CD4-positive, alpha-beta memory T cell (primary cell): ENCODE results near the gene MMP19. TPM values are rescaled to one million over a fixed set of nuclear protein-coding genes. Genes with fewer than 3 reads are reported as not detected.
"Not testable (repeated sequence)": the region's sequence is repeated elsewhere in the genome, so short reads cannot be mapped to it uniquely, and the experiment has no call there.

Source experiments
- CTCF ChIA-PET: fragments of 350-600 bp; sonication (Branson Sonifier 250); formaldehyde crosslinking; loops from one replicate; lab custom pipeline; 2021; ENCODE audit warnings: inconsistent platforms; ENCODE audit not compliant: partially characterized antibody; lab: Charles Lee
- POLR2A ChIA-PET: fragments of 350-600 bp; sonication (Branson Sonifier 250); formaldehyde crosslinking; loops from one replicate; lab custom pipeline; 2021; ENCODE audit not compliant: partially characterized antibody; lab: Charles Lee
- DNase-seq, 5 donors: peaks; one replicate each; pipeline versions ENCODE4 v3.0.0 to v3.0.0-alpha.2; 2020 to 2022; ENCODE audit warnings: mixed read lengths in 1 of 5
- H3K27ac ChIP-seq: one replicate; pipeline ENCODE4 v1.7.0; 2013; ENCODE audit warnings: low read depth, low read length
- H3K27me3 ChIP-seq: 2 replicates; pipeline ENCODE4 v1.7.0; 2013; ENCODE audit warnings: mild to moderate bottlenecking, low read length, moderate library complexity; ENCODE audit not compliant: insufficient read depth
- H3K36me3 ChIP-seq: 2 replicates; pipeline ENCODE4 v1.7.0; 2013; ENCODE audit warnings: mild to moderate bottlenecking, low read length, moderate library complexity; ENCODE audit not compliant: insufficient read depth
- H3K4me1 ChIP-seq: 2 replicates; pipeline ENCODE4 v1.7.0; 2013; ENCODE audit warnings: mild to moderate bottlenecking, low read length, moderate library complexity; ENCODE audit not compliant: insufficient read depth
- H3K4me3 ChIP-seq, 2 donors: one replicate each; pipeline ENCODE4 v1.7.0; 2013; ENCODE audit warnings: low read length in 2 of 2, mild to moderate bottlenecking in 1 of 2
- H3K9me3 ChIP-seq, 2 donors: one replicate each; pipeline ENCODE4 v1.7.0; 2013; ENCODE audit warnings: low read length in 2 of 2, control low read depth in 1 of 2; ENCODE audit not compliant: control insufficient read depth in 1 of 2
- H3K27ac Mint-ChIP-seq, 7 donors: one replicate each; pipeline ENCODE4 v1.8.0; 2020 to 2021; ENCODE audit warnings: mixed read lengths in 7 of 7, mild to moderate bottlenecking in 6 of 7, inconsistent platforms in 3 of 7, moderate library complexity in 3 of 7
- H3K27me3 Mint-ChIP-seq, 2 donors: one replicate each; pipeline ENCODE4 v1.8.0; 2020 to 2021; ENCODE audit warnings: mixed read lengths in 2 of 2
- H3K36me3 Mint-ChIP-seq, 2 donors: one replicate each; pipeline ENCODE4 v1.8.0; 2020 to 2021; ENCODE audit warnings: mixed read lengths in 2 of 2, inconsistent platforms in 1 of 2, mild to moderate bottlenecking in 1 of 2
- H3K4me1 Mint-ChIP-seq, 4 donors: one replicate each; pipeline ENCODE4 v1.8.0; 2020 to 2021; ENCODE audit warnings: mixed read lengths in 4 of 4, mild to moderate bottlenecking in 1 of 4
- H3K4me3 Mint-ChIP-seq, 8 donors: one replicate each; pipeline ENCODE4 v1.8.0; 2020 to 2021; ENCODE audit warnings: mixed read lengths in 8 of 8, mild to moderate bottlenecking in 7 of 8, moderate library complexity in 6 of 8, inconsistent platforms in 3 of 8
- H3K9me3 Mint-ChIP-seq, 8 donors: one replicate each; pipeline ENCODE4 v1.8.0; 2020 to 2021; ENCODE audit warnings: mixed read lengths in 8 of 8, mild to moderate bottlenecking in 5 of 8, inconsistent platforms in 3 of 8, moderate library complexity in 1 of 8
- intact Hi-C: fragments of 100-400 bp; cut with micrococcal nuclease; formaldehyde crosslinking; loops from one replicate; pipeline ENCODE4 v1.15.1; 2023
- polyA plus RNA-seq, 2 donors: library from polyadenylated mRNA; unstranded; fragments of 300-500 nt; fragmentation: Illumina TruSeq; gene quantifications; one replicate each; pipeline ENCODE4 v1.2.3, GENCODE V29; 2021
- total RNA-seq, 2 experiments: library from RNA; stranded (reverse); gene quantifications; one replicate each; pipeline ENCODE4 v1.2.3, GENCODE V29; 2021

Gene MMP19
- total and polyA plus RNA-seq, 4 experiments from 2014 or later = 0.67 to 1.3 TPM; not detected in 2

DNA sequence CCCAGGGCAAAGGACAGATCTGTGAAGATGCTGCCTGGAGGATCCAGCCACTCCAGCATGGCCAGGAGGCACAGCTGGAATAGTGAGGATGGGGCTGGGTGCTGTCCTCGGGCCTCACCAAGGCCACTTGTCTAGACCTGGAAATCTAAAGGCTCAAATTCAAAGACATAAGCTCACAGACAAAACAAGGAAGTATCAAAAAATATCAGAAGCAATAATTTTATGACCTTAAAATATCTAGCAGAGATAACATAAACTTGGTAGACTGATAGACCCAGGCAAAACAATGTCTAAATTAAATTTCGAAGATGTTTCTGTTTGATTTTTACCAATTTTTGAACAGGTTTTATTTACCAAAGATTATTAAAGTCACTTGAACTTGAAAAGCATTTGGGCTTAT is 22.6 kb upstream of the MMP19 start:
- ChIA-PET POLR2A (no interaction called here), CTCF (interaction anchor here (1.1 kb wide), 1 partner anchor 73 kb away, joined by 3 read pairs; no protein-coding TSS in a partner anchor)
- no peaks in the 10 kb centered on the region for H3K36me3 ChIP-seq
- no peaks in the 10 kb centered on the region for H3K27me3 ChIP-seq
- no peak overlapping the region for H3K27ac Mint-ChIP-seq
- H3K36me3 Mint-ChIP-seq = no peaks in the 10 kb centered on the region
- H3K4me3 Mint-ChIP-seq = peak overlapping the region in 1 of 8 donors; percentile 21
- no peaks in the 10 kb centered on the region for H3K27me3 Mint-ChIP-seq
- intact Hi-C loops = no loop called here
- H3K9me3 ChIP-seq = no peaks in the 10 kb centered on the region
- H3K4me3 ChIP-seq = no peak overlapping the region
- no peak for DNase-seq
- H3K27ac ChIP-seq = no peak overlapping the region
- no peaks in the 10 kb centered on the region for H3K4me1 ChIP-seq
- H3K4me1 Mint-ChIP-seq = no peaks in the 10 kb centered on the region
- peaks cover 0 to 22% (median 7%) of the 10 kb centered on the region in 8 donors for H3K9me3 Mint-ChIP-seq

DNA sequence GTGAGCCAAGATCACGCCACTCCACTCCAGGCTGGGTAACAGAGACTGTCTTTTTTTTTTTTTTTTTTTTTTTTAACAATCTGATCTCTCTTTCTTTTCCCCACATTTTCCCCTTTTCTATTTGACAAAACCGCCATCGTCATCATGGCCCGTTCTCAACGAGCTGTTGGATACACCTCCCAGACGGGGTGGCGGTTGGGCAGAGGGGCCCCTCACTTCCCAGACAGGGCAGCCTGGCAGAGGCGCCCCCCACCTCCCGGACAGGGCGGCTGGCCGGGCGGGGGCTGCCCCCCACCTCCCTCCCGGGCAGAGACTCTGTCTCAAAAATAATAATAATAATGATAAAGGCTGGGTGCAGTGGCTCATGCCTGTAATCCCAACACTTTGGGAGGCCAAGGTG is 20.2 kb upstream of the MMP19 start:
- POLR2A ChIA-PET = interaction anchor here (0.6 to 1.1 kb wide), 2 partner anchors 45 to 1248 kb away, joined by 3 to 4 read pairs; partner anchors contain the start of genes ORMDL2 and SARNP
- CTCF ChIA-PET = not testable (repeated sequence)

DNA sequence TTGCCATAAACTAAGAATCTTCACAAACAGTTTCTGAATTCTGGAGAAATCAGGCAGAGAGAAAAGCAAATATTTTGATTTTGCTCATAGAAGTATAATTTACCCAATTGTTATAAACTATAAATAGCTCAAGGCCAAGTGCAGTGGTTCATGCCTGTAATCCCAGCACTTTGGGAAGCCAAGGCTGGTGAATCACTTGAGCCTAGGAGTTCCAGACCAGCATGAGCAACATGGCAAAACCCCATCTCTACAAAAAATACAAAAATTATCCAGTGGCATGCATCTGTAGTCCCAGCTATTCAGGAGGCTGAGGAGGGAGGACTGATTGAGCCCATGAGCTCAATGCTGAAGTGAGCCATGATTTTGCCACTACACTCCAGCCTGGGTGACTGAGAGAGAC is 19.6 kb upstream of the MMP19 start:
- Histone ChIP-seq H3K4me3 (no peak overlapping the region), H3K36me3 (no peaks in the 10 kb centered on the region), H3K27ac (no peak overlapping the region), H3K4me1 (no peaks in the 10 kb centered on the region), H3K9me3 (no peaks in the 10 kb centered on the region), H3K27me3 (no peaks in the 10 kb centered on the region)
- Mint-ChIP-seq H3K4me1 (no peaks in the 10 kb centered on the region), H3K27ac (no peak overlapping the region), H3K36me3 (no peaks in the 10 kb centered on the region), H3K4me3 (no peak overlapping the region), H3K9me3 (peaks cover 0 to 18% (median 7%) of the 10 kb centered on the region in 8 donors), H3K27me3 (no peaks in the 10 kb centered on the region)
- ChIA-PET POLR2A (interaction anchor here (0.5 to 1.1 kb wide), 2 partner anchors 34 to 45 kb away, joined by 3 to 4 read pairs; partner anchors contain the start of genes ORMDL2 and SARNP), CTCF (no interaction called here)
- no peak for DNase-seq
- intact Hi-C loops = no loop called here

More for the DNA sequence above, 20.2 kb upstream of the MMP19 start:
- H3K36me3 Mint-ChIP-seq, H3K27ac ChIP-seq, H3K4me3 Mint-ChIP-seq, H3K4me1 ChIP-seq, DNase-seq, H3K9me3 ChIP-seq, H3K27me3 ChIP-seq, H3K4me3 ChIP-seq, H3K4me1 Mint-ChIP-seq, H3K27me3 Mint-ChIP-seq, H3K27ac Mint-ChIP-seq, intact Hi-C loops, H3K36me3 ChIP-seq: not testable (repeated sequence)
- peaks cover 0 to 22% (median 7%) of the 10 kb centered on the region in 8 donors for H3K9me3 Mint-ChIP-seq

DNA sequence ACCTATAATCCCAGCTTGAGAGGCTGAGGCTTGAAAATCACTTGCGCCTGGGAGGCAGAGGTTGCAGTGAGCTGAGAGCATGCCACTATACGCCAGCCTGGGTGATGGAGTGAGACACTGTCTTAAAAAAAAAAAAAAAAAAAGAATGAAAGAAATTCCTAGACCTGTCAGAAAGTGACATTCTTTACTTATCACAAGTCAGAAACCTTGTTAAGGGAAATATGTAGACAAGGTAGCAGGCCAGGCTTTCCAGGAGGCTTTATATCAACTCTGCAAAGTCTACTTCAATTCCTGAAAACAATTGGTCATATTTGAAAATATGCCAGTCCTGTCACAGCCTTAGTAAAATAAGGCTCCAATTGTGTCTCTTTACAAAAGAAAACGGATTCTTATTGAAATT is 19.1 kb upstream of the MMP19 start:
- no peaks in the 10 kb centered on the region for H3K27me3 Mint-ChIP-seq
- no peak overlapping the region for H3K4me3 ChIP-seq
- H3K4me1 Mint-ChIP-seq = no peaks in the 10 kb centered on the region
- peaks cover 0 to 14% (median 7%) of the 10 kb centered on the region in 8 donors for H3K9me3 Mint-ChIP-seq
- no peaks in the 10 kb centered on the region for H3K4me1 ChIP-seq
- no peaks in the 10 kb centered on the region for H3K36me3 ChIP-seq
- no peaks in the 10 kb centered on the region for H3K27me3 ChIP-seq
- POLR2A ChIA-PET = interaction anchor here (1.1 kb wide), 1 partner anchor 44 kb away, joined by 4 read pairs; the partner anchor contains the start of genes ORMDL2 and SARNP
- CTCF ChIA-PET = no interaction called here
- no peak for DNase-seq
- no peaks in the 10 kb centered on the region for H3K9me3 ChIP-seq
- intact Hi-C loops = no loop called here
- no peak overlapping the region for H3K27ac Mint-ChIP-seq
- no peak overlapping the region for H3K27ac ChIP-seq
- H3K36me3 Mint-ChIP-seq = no peaks in the 10 kb centered on the region
- H3K4me3 Mint-ChIP-seq = no peak overlapping the region

DNA sequence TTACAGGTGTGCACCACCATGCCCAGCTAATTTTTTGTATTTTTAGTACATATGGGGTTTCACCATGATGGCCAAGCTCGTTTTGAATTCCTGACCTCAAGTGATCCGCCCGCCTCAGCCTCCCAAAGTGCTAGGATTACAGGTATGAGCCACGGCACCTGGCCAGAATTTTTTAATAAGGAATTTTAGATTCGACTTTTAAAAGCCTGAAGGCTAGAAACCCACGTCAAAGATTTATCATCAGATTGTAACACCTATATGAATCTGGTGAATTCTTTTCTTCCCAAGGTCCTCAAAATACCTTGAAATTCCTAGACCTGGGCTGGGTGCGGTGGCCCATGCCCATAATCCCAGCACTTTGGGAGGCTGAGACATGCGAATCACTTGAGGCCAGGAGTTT is 18.7 kb upstream of the MMP19 start:
- Histone ChIP-seq H3K27ac (no peak overlapping the region), H3K9me3 (no peaks in the 10 kb centered on the region), H3K36me3 (no peaks in the 10 kb centered on the region), H3K4me3 (no peak overlapping the region), H3K27me3 (no peaks in the 10 kb centered on the region), H3K4me1 (no peaks in the 10 kb centered on the region)
- POLR2A ChIA-PET = no interaction called here
- intact Hi-C loops = no loop called here
- H3K9me3 Mint-ChIP-seq = peaks cover 0 to 13% (median 7%) of the 10 kb centered on the region in 8 donors
- DNase-seq = no peak
- no peak overlapping the region for H3K4me3 Mint-ChIP-seq
- H3K4me1 Mint-ChIP-seq = no peaks in the 10 kb centered on the region
- no peak overlapping the region for H3K27ac Mint-ChIP-seq
- CTCF ChIA-PET = no interaction called here
- H3K36me3 Mint-ChIP-seq = no peaks in the 10 kb centered on the region
- H3K27me3 Mint-ChIP-seq = no peaks in the 10 kb centered on the region

DNA sequence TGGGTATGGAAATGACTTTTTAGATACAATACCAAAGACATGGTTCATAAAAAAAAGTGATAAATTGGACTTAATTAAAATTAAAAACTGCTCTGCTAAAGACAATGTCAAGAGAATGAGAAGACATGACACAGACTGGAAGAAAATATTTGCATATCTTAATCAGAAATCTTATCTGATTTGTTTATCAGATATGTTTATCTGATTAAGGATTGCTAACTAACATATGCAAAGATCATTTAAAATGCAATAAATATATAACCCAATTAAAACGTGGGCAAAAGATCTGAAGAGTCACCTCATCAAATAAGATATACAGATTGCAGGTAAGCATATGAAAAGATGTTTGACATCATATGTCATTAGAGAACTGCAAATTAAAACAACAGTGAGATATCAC is 10.0 kb upstream of the MMP19 start:
- CTCF ChIA-PET = no interaction called here
- POLR2A ChIA-PET = no interaction called here
- H3K4me3 Mint-ChIP-seq = no peak overlapping the region
- H3K9me3 Mint-ChIP-seq = peaks cover 0 to 2% (median 0%) of the 10 kb centered on the region in 8 donors
- H3K27ac ChIP-seq = no peak overlapping the region
- no peaks in the 10 kb centered on the region for H3K4me1 ChIP-seq
- intact Hi-C loops = no loop called here
- DNase-seq = no peak
- no peaks in the 10 kb centered on the region for H3K36me3 ChIP-seq
- H3K27me3 Mint-ChIP-seq = peaks cover 2 to 7% of the 10 kb centered on the region in 2 donors
- H3K27ac Mint-ChIP-seq = no peak overlapping the region
- H3K4me1 Mint-ChIP-seq = no peaks in the 10 kb centered on the region
- H3K9me3 ChIP-seq = no peaks in the 10 kb centered on the region
- H3K36me3 Mint-ChIP-seq = no peaks in the 10 kb centered on the region
- H3K27me3 ChIP-seq = no peaks in the 10 kb centered on the region
- no peak overlapping the region for H3K4me3 ChIP-seq

DNA sequence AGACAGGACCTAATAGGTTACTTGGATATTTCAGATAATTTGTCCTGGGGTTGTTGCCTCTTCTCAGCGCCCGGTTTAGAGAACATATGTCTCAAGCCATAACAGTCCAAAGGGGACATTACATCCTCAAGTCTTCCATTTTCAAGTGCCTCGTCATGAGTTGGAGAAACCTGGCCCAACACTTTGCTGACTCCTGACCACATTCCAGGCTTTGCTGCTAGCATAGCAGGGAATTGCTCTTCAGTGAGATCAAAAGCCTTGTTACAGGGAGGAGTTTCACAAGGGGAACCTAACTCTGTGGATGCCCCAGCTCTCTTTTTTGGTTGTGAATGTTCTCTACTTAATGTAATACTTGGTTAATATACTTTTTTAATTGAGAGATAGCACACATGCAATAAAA is 8.2 kb upstream of the MMP19 start:
- no peak overlapping the region for H3K4me3 ChIP-seq
- H3K4me1 ChIP-seq = no peaks in the 10 kb centered on the region
- H3K36me3 Mint-ChIP-seq = no peaks in the 10 kb centered on the region
- H3K4me1 Mint-ChIP-seq = no peaks in the 10 kb centered on the region
- H3K27me3 ChIP-seq = no peaks in the 10 kb centered on the region
- no peak overlapping the region for H3K27ac ChIP-seq
- H3K27me3 Mint-ChIP-seq = peaks cover 2 to 7% of the 10 kb centered on the region in 2 donors
- CTCF ChIA-PET = interaction anchor here (0.7 kb wide), 1 partner anchor 9 kb away, joined by 3 read pairs; no protein-coding TSS in a partner anchor
- no peak overlapping the region for H3K4me3 Mint-ChIP-seq
- no peak overlapping the region for H3K27ac Mint-ChIP-seq
- no peaks in the 10 kb centered on the region for H3K9me3 ChIP-seq
- no peaks in the 10 kb centered on the region for H3K36me3 ChIP-seq
- no peak for DNase-seq
- peaks cover 0 to 2% (median 0%) of the 10 kb centered on the region in 8 donors for H3K9me3 Mint-ChIP-seq
- POLR2A ChIA-PET = no interaction called here
- intact Hi-C loops = no loop called here
